ENCODE results near the gene ACP4.

ACP4 gene

DNA sequence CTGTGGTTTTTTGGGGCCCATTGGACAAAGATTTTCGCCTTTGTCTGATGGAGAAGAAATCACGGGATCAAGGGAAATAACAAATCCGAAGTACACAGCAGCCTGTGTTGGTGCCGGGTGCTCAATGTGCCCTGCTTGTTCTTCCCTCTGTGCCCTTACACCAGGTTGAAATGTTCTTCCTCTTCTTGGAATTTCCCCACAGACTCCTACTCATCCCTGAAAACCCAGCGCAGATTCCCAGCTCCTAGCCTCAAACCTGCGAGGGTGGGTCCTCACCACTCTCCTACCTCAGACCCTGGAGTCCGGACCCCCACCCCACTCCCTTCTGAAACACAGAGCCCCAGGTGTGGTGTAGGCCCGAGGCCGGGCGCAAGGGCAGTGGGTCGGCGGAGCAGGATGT is 4.9 kb upstream of the ACP4 start:
- Histone ChIP-seq H3K9me3 (ENCODE audit: control insufficient read depth, low read length) (no peaks in the 10 kb centered on the region), H3K27ac (ENCODE audit: insufficient read depth, low read length, poor library complexity, severe bottlenecking) (no peak overlapping the region), H3K4me1 (ENCODE audit: control insufficient read depth, insufficient read depth, low read length, poor library complexity, severe bottlenecking) (no peaks in the 10 kb centered on the region), H3K4me3 (ENCODE audit: insufficient read depth, low read depth, low read length, poor library complexity, severe bottlenecking) (no peak overlapping the region), H3K27me3 (replicated peaks; ENCODE audit: control insufficient read depth, insufficient read depth, low read length, poor library complexity, severe bottlenecking) (peaks cover 10% of the 10 kb centered on the region), H3K36me3 (ENCODE audit: control insufficient read depth, insufficient read depth, low read length) (no peaks in the 10 kb centered on the region)
- no peak for DNase-seq

DNA sequence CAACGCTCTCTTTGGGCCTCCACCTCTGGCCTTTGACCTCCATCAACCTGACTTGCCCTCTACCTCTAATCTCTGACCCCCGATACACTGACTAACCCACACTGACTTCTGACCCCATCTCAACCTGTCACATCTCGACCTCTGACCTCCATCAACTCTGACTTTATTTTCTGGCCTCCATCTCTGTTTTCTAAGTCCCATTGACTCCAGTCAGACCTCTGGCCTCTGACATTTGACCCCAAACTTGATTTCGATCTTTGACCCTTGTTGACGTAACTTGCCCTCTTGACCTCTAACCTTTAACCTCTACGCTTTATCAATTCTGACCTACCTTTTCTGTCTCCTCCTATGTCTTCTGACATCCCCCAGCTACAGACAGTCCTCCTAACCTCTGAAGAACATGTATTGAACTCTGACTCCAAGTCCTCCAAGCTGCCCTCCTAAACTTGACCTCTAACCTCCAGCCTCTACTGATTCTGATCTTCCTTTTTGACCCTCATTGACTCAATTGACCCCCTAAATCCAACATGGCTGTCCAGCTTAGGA is 780 bp downstream of the ACP4 start:
- DNase-seq: no peak
- H3K27ac ChIP-seq (ENCODE audit: insufficient read depth, low read length, poor library complexity, severe bottlenecking): no peak overlapping the region

GRCh38 chr19:50791594-50792271 is 1.5 kb downstream of the ACP4 start:
- no peak overlapping the region for H3K4me3 ChIP-seq (ENCODE audit: insufficient read depth, low read depth, low read length, poor library complexity, severe bottlenecking)
- no peak for DNase-seq
- no peaks in the 10 kb centered on the region for H3K4me1 ChIP-seq (ENCODE audit: control insufficient read depth, insufficient read depth, low read length, poor library complexity, severe bottlenecking)
- H3K27me3 ChIP-seq (replicated peaks; ENCODE audit: control insufficient read depth, insufficient read depth, low read length, poor library complexity, severe bottlenecking): no peaks in the 10 kb centered on the region
- H3K36me3 ChIP-seq (ENCODE audit: control insufficient read depth, insufficient read depth, low read length): no peaks in the 10 kb centered on the region
- no peak overlapping the region for H3K27ac ChIP-seq (ENCODE audit: insufficient read depth, low read length, poor library complexity, severe bottlenecking)
- H3K9me3 ChIP-seq (ENCODE audit: control insufficient read depth, low read length): no peaks in the 10 kb centered on the region

More for the DNA sequence above, 780 bp downstream of the ACP4 start:
- no peaks in the 10 kb centered on the region for H3K4me1 ChIP-seq (ENCODE audit: control insufficient read depth, insufficient read depth, low read length, poor library complexity, severe bottlenecking)
- H3K9me3 ChIP-seq (ENCODE audit: control insufficient read depth, low read length): no peaks in the 10 kb centered on the region
- no peaks in the 10 kb centered on the region for H3K27me3 ChIP-seq (replicated peaks; ENCODE audit: control insufficient read depth, insufficient read depth, low read length, poor library complexity, severe bottlenecking)
- no peak overlapping the region for H3K4me3 ChIP-seq (ENCODE audit: insufficient read depth, low read depth, low read length, poor library complexity, severe bottlenecking)
- no peaks in the 10 kb centered on the region for H3K36me3 ChIP-seq (ENCODE audit: control insufficient read depth, insufficient read depth, low read length)

- no peak overlapping the region for H3K27ac ChIP-seq (ENCODE audit: insufficient read depth, low read length, poor library complexity, severe bottlenecking)
- H3K9me3 ChIP-seq (ENCODE audit: control insufficient read depth, low read length): no peaks in the 10 kb centered on the region
- no peak for DNase-seq
- H3K27me3 ChIP-seq (replicated peaks; ENCODE audit: control insufficient read depth, insufficient read depth, low read length, poor library complexity, severe bottlenecking): no peaks in the 10 kb centered on the region
- peaks cover 3% of the 10 kb centered on the region for H3K36me3 ChIP-seq (ENCODE audit: control insufficient read depth, insufficient read depth, low read length)
- H3K4me3 ChIP-seq (ENCODE audit: insufficient read depth, low read depth, low read length, poor library complexity, severe bottlenecking): no peak overlapping the region
- no peaks in the 10 kb centered on the region for H3K4me1 ChIP-seq (ENCODE audit: control insufficient read depth, insufficient read depth, low read length, poor library complexity, severe bottlenecking)
Observed at GRCh38 chr19:50792272-50793250, 2.3 kb downstream of the ACP4 start.

GRCh38 chr19:50793558-50794065 is 3.4 kb downstream of the ACP4 start:
- Histone ChIP-seq H3K27ac (ENCODE audit: insufficient read depth, low read length, poor library complexity, severe bottlenecking) (no peak overlapping the region), H3K36me3 (ENCODE audit: control insufficient read depth, insufficient read depth, low read length) (peaks cover 13% of the 10 kb centered on the region), H3K4me3 (ENCODE audit: insufficient read depth, low read depth, low read length, poor library complexity, severe bottlenecking) (no peak overlapping the region), H3K9me3 (ENCODE audit: control insufficient read depth, low read length) (no peaks in the 10 kb centered on the region), H3K27me3 (replicated peaks; ENCODE audit: control insufficient read depth, insufficient read depth, low read length, poor library complexity, severe bottlenecking) (no peaks in the 10 kb centered on the region), H3K4me1 (ENCODE audit: control insufficient read depth, insufficient read depth, low read length, poor library complexity, severe bottlenecking) (no peaks in the 10 kb centered on the region)
- no peak for DNase-seq

GRCh38 chr19:50794074-50794875 is 4.1 kb downstream of the ACP4 start:
- no peaks in the 10 kb centered on the region for H3K4me1 ChIP-seq (ENCODE audit: control insufficient read depth, insufficient read depth, low read length, poor library complexity, severe bottlenecking)
- H3K36me3 ChIP-seq (ENCODE audit: control insufficient read depth, insufficient read depth, low read length): peaks cover 17% of the 10 kb centered on the region
- H3K9me3 ChIP-seq (ENCODE audit: control insufficient read depth, low read length): no peaks in the 10 kb centered on the region
- DNase-seq: no peak
- no peaks in the 10 kb centered on the region for H3K27me3 ChIP-seq (replicated peaks; ENCODE audit: control insufficient read depth, insufficient read depth, low read length, poor library complexity, severe bottlenecking)
- H3K27ac ChIP-seq (ENCODE audit: insufficient read depth, low read length, poor library complexity, severe bottlenecking): no peak overlapping the region
- no peak overlapping the region for H3K4me3 ChIP-seq (ENCODE audit: insufficient read depth, low read depth, low read length, poor library complexity, severe bottlenecking)

GRCh38 chr19:50794876-50795663 is 4.9 kb downstream of the ACP4 start:
- DNase-seq: no peak
- no peaks in the 10 kb centered on the region for H3K27me3 ChIP-seq (replicated peaks; ENCODE audit: control insufficient read depth, insufficient read depth, low read length, poor library complexity, severe bottlenecking)
- H3K36me3 ChIP-seq (ENCODE audit: control insufficient read depth, insufficient read depth, low read length): peaks cover 17% of the 10 kb centered on the region
- H3K4me1 ChIP-seq (ENCODE audit: control insufficient read depth, insufficient read depth, low read length, poor library complexity, severe bottlenecking): no peaks in the 10 kb centered on the region
- no peak overlapping the region for H3K27ac ChIP-seq (ENCODE audit: insufficient read depth, low read length, poor library complexity, severe bottlenecking)
- no peak overlapping the region for H3K4me3 ChIP-seq (ENCODE audit: insufficient read depth, low read depth, low read length, poor library complexity, severe bottlenecking)
- no peaks in the 10 kb centered on the region for H3K9me3 ChIP-seq (ENCODE audit: control insufficient read depth, low read length)

DNA sequence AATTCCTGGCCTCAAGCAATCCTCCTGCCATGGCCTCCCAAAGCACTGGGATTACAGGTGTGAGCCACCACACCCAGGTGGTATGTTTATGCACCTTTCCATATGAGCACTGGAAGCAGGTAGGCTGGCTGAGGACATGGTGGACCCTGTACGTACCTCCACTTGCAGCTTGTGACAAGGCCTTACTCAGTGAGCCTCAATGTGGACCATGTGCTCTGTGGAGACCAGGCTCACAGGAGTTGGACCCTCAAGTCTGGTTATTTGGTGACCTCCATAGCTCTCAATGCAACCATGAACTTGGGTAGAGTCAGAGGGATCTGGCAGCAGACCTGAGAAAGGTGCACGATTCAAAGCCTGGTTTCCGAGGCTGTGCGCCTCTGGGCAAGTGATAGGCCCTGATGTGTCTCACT is 5.5 kb downstream of the ACP4 start:
- no peaks in the 10 kb centered on the region for H3K27me3 ChIP-seq (replicated peaks; ENCODE audit: control insufficient read depth, insufficient read depth, low read length, poor library complexity, severe bottlenecking)
- DNase-seq: no peak
- H3K4me1 ChIP-seq (ENCODE audit: control insufficient read depth, insufficient read depth, low read length, poor library complexity, severe bottlenecking): no peaks in the 10 kb centered on the region
- H3K27ac ChIP-seq (ENCODE audit: insufficient read depth, low read length, poor library complexity, severe bottlenecking): no peak overlapping the region
- no peaks in the 10 kb centered on the region for H3K9me3 ChIP-seq (ENCODE audit: control insufficient read depth, low read length)
- H3K4me3 ChIP-seq (ENCODE audit: insufficient read depth, low read depth, low read length, poor library complexity, severe bottlenecking): no peak overlapping the region
- H3K36me3 ChIP-seq (ENCODE audit: control insufficient read depth, insufficient read depth, low read length): peaks cover 17% of the 10 kb centered on the region

GRCh38 chr19:50796128-50796633 is 6.0 kb downstream of the ACP4 start:
- Histone ChIP-seq H3K27me3 (replicated peaks; ENCODE audit: control insufficient read depth, insufficient read depth, low read length, poor library complexity, severe bottlenecking) (no peaks in the 10 kb centered on the region), H3K9me3 (ENCODE audit: control insufficient read depth, low read length) (no peaks in the 10 kb centered on the region), H3K4me3 (ENCODE audit: insufficient read depth, low read depth, low read length, poor library complexity, severe bottlenecking) (no peak overlapping the region), H3K36me3 (ENCODE audit: control insufficient read depth, insufficient read depth, low read length) (peaks cover 19% of the 10 kb centered on the region), H3K4me1 (ENCODE audit: control insufficient read depth, insufficient read depth, low read length, poor library complexity, severe bottlenecking) (no peaks in the 10 kb centered on the region), H3K27ac (ENCODE audit: insufficient read depth, low read length, poor library complexity, severe bottlenecking) (no peak overlapping the region)
- no peak for DNase-seq

All from effector memory CD4-positive, alpha-beta T cell (primary cell).